ENCODE measurements around the gene RNF11.

DNA sequence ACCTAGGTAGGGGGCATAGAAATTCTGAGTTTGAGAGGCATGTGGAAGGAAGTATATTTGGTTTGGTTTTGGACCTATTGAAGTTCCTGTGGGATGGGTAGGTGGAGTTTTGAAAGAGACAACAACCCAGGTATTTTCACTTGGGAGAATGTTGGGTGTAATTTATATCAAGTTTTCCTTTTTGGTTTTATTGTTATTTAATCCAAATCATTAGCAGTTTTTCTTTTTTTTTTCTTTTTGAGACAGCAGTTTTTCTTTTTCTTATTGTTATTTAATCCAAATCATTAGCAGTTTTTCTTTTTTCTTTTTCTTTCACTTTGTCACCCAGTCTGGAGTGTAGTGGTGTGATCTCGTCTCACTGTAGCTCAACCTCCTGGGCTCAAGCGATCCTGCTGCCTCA is 30.1 kb downstream of the RNF11 start:
- TF ChIP-seq EZH2 (IDR thresholded peaks at IDR 0.05) = no peak
- TF ChIP-seq POLR2AphosphoS5 (IDR thresholded peaks at IDR 0.05; ENCODE audit: borderline replicate concordance, low read depth, low read length) = no peak

Data from SK-N-MC (cell line).